Suprapubic skin (tissue), 4 donors: ENCODE measurements around the gene UBE3C. TPM values are rescaled to one million over a fixed set of nuclear protein-coding genes. Genes with fewer than 3 reads are reported as not detected.

Experiments
- total RNA-seq, 4 donors: library from RNA; depleted of rRNA; stranded (reverse); fragments of >200 nt; gene quantifications; one replicate each; pipeline ENCODE4 v1.1.0, GENCODE V29; 2016

Gene UBE3C
- total RNA-seq, 4 donors from 2014 or later: 66.2 to 88.1 (median 77.8) TPM

Other genes with a start within 250 kb of the UBE3C start
- 100 to 1,000 TPM in 1 of 4 donors, 10 to 100 TPM in 3; 48.7 to 104 (median 59.1) TPM for gene LMBR1, start 245.7 kb upstream of the UBE3C start, total RNA-seq
- gene NOM1, start 189.2 kb upstream of the UBE3C start, total RNA-seq: 10 to 100 TPM; 18.8 to 51.5 (median 31.8) TPM
- under 1 TPM in 1 of 4 donors, not detected in 3; 0.56 TPM for gene MNX1, start 128.3 kb upstream of the UBE3C start, total RNA-seq
- 100 to 1,000 TPM; 152 to 230 (median 185) TPM for gene DNAJB6, start 198.1 kb downstream of the UBE3C start, total RNA-seq